ENCODE measurements around the gene MACROH2A2. TPM values are rescaled to one million over a fixed set of nuclear protein-coding genes. Genes with fewer than 3 reads are reported as not detected.

The MACROH2A2 gene
- total RNA-seq, 1 donor, result 10.0 TPM

- H3K4me3 ChIP-seq (ENCODE audit: low read depth, low read length), result no peak overlapping the region
- TF ChIP-seq CTCF (IDR thresholded peaks at IDR 0.05; ENCODE audit: insufficient read depth, low read length), result no peak
- DNase-seq (ENCODE audit: low read depth), result no peak
Measured at GRCh38 chr10:70142555-70142954, 89.9 kb downstream of the MACROH2A2 start.

GRCh38 chr10:70144372-70145110 is 91.9 kb downstream of the MACROH2A2 start:
- peak overlapping the region; percentile 76 for H3K4me3 ChIP-seq (ENCODE audit: low read depth, low read length)
- DNase-seq (ENCODE audit: low read depth), result no peak
- TF ChIP-seq CTCF (IDR thresholded peaks at IDR 0.05; ENCODE audit: insufficient read depth, low read length), result no peak

GRCh38 chr10:70145166-70145665 is 92.6 kb downstream of the MACROH2A2 start:
- peak overlapping the region; percentile 76 for H3K4me3 ChIP-seq (ENCODE audit: low read depth, low read length)
- DNase-seq (ENCODE audit: low read depth), result peak; percentile 24
- TF ChIP-seq CTCF (IDR thresholded peaks at IDR 0.05; ENCODE audit: insufficient read depth, low read length), result no peak

GRCh38 chr10:70145666-70146488 is 93.2 kb downstream of the MACROH2A2 start:
- H3K4me3 ChIP-seq (ENCODE audit: low read depth, low read length), result peak overlapping the region; percentile 76
- peak; percentile 50 for DNase-seq (ENCODE audit: low read depth)
- no peak for TF ChIP-seq CTCF (IDR thresholded peaks at IDR 0.05; ENCODE audit: insufficient read depth, low read length)

- DNase-seq (ENCODE audit: low read depth), result peak; percentile 98
- peak within 1 kb of the TSS; percentile 76 for H3K4me3 ChIP-seq (ENCODE audit: low read depth, low read length)
- TF ChIP-seq CTCF (IDR thresholded peaks at IDR 0.05; ENCODE audit: insufficient read depth, low read length), result peak; percentile 71
Measured at GRCh38 chr10:70146489-70147258, 94.0 kb downstream of the MACROH2A2 start, which contains the start of gene TYSND1. Gene TYSND1 (minus strand): TSS chr10:70146700. CDS start chr10:70146586, 114 bp downstream.

- no peak for DNase-seq (ENCODE audit: low read depth)
- TF ChIP-seq CTCF (IDR thresholded peaks at IDR 0.05; ENCODE audit: insufficient read depth, low read length), result no peak
- peak overlapping the region; percentile 28 for H3K4me3 ChIP-seq (ENCODE audit: low read depth, low read length)
Measured at GRCh38 chr10:70147259-70147625, 94.6 kb downstream of the MACROH2A2 start.

Data from fibroblast of the aortic adventitia (primary cell).